ENCODE results near the gene MRPL40.
A peak's percentile ranks its signal among the peaks of the same experiment; 100 is the strongest.

Gene MRPL40

DNA sequence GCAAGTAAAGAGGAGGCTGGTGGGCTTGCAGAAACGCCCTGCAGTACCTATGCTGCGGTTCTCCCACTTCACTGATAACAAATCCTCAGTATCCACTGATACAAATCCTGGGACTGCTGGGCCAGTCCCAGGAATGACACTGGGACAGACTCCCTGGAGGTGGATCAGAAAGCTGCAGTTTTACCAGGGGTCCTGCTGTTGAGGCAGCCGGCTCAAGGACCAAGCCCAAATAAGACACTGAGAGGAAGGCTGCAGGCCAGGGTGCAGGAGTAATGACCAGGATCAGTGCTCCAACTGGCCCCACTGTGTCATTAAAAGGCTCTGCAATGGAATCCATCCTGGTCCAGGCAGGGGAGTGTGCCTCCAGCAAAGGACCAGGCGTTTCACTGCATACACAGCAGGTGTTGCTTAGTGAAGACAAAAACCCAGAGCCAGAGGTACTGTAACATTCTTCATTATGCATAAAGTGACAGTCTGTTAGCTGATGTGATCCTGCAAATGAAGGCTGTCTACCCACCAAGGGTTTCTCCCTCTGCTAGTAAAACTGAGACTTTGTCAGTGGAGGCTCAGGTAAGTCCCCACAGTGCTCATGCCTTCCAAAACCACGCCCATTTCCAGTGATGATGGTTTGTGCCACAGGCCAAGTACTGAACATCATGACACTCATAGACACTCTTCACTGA lies 16.5 kb downstream of the MRPL40 start:
- H3K9me3 ChIP-seq (ENCODE audit: control extremely low read depth in 1 of 5, control insufficient read depth in 4 of 5, insufficient read depth in 2 of 5, low read depth in 1 of 5, low read length in 4 of 5), result no peaks in the 10 kb centered on the region
- H3K4me1 ChIP-seq (ENCODE audit: control extremely low read depth in 1 of 4, control insufficient read depth in 4 of 4, insufficient read depth in 4 of 4, low read length in 3 of 4), result peaks cover 9 to 29% (median 20%) of the 10 kb centered on the region in 4 experiments
- 100% methylated on average over 2 of the region's 5 CpGs for WGBS (ENCODE audit: insufficient coverage)
- ChIA-PET CTCF (no interaction called here), POLR2A (no interaction called here)
- no peak for DNase-seq
- H3K27ac ChIP-seq (ENCODE audit: insufficient read depth in 1 of 2, low read depth in 1 of 2, low read length in 2 of 2, poor library complexity in 1 of 2, severe bottlenecking in 2 of 2), result no peak overlapping the region
- no peaks in the 10 kb centered on the region for H3K27me3 ChIP-seq (replicated peaks in 2 of 5; ENCODE audit: control insufficient read depth in 4 of 5, insufficient read depth in 5 of 5, low read length in 4 of 5)
- peak overlapping the region in 4 of 7 experiments; percentile 82 to 96 (median 92) for H3K4me3 ChIP-seq (ENCODE audit: control insufficient read depth in 1 of 7, extremely low read depth in 1 of 7, insufficient read depth in 4 of 7, low read depth in 2 of 7, low read length in 6 of 7)
- H3K36me3 ChIP-seq (ENCODE audit: control insufficient read depth in 4 of 4, insufficient read depth in 4 of 4, low read length in 3 of 4), result peaks cover 5 to 56% (median 31%) of the 10 kb centered on the region in 4 experiments

GRCh38 chr22:19449422-19449767 lies 17.1 kb downstream of the MRPL40 start:
- H3K4me1 ChIP-seq (ENCODE audit: control extremely low read depth in 1 of 4, control insufficient read depth in 4 of 4, insufficient read depth in 4 of 4, low read length in 3 of 4), result peaks cover 9 to 29% (median 20%) of the 10 kb centered on the region in 4 experiments
- ChIA-PET POLR2A (no interaction called here), CTCF (no interaction called here)
- H3K27me3 ChIP-seq (replicated peaks in 2 of 5; ENCODE audit: control insufficient read depth in 4 of 5, insufficient read depth in 5 of 5, low read length in 4 of 5), result no peaks in the 10 kb centered on the region
- no peaks in the 10 kb centered on the region for H3K9me3 ChIP-seq (ENCODE audit: control extremely low read depth in 1 of 5, control insufficient read depth in 4 of 5, insufficient read depth in 2 of 5, low read depth in 1 of 5, low read length in 4 of 5)
- WGBS (ENCODE audit: insufficient coverage), result 80% methylated on average over 1 of the region's 2 CpGs
- no peak overlapping the region for H3K4me3 ChIP-seq (ENCODE audit: control insufficient read depth in 1 of 7, extremely low read depth in 1 of 7, insufficient read depth in 4 of 7, low read depth in 2 of 7, low read length in 6 of 7)
- peaks cover 9 to 56% (median 34%) of the 10 kb centered on the region in 4 experiments for H3K36me3 ChIP-seq (ENCODE audit: control insufficient read depth in 4 of 4, insufficient read depth in 4 of 4, low read length in 3 of 4)
- no peak overlapping the region for H3K27ac ChIP-seq (ENCODE audit: insufficient read depth in 1 of 2, low read depth in 1 of 2, low read length in 2 of 2, poor library complexity in 1 of 2, severe bottlenecking in 2 of 2)
- no peak for DNase-seq

DNA sequence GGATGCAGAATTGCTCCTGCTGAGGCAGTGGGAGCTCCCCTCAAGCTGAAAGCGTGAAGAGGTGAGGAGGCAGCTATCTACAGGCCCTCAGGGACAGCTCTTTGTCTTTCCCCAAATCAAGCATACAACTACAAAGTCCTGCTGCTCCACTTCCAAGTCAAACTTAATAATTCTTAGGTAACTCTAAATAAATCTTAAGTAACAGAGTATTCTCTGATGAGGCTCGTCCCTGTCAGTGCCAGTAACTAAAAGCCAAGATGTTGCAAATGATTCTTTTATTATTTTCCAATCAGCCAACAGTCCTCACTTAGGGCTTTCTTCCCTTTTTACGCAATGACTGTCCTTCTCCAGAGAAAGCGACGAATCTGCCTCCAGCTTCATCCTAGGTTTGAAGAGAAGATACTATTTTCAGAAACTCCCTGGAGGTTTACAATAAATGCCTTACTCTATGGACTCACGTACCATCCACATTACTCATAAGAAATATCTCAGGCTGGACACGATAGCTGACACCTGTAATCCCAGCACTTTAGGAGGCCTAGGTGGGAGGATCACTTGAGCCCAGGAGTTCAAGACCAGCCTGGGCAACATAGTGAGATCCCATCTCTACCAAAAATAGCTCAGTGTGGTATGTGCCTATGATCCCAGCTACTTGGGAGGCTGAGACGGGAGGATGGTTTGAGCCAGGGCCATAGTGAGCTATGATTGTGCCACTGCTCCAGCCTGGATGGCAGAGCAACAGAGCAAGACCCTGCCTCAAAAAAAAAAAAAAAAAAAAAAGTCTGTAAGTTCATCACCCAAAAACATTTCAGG lies 18.2 kb downstream of the MRPL40 start:
- no peak for DNase-seq
- Histone ChIP-seq H3K36me3 (ENCODE audit: control insufficient read depth in 4 of 4, insufficient read depth in 4 of 4, low read length in 3 of 4) (peaks cover 11 to 58% (median 40%) of the 10 kb centered on the region in 4 experiments), H3K27me3 (replicated peaks in 2 of 5; ENCODE audit: control insufficient read depth in 4 of 5, insufficient read depth in 5 of 5, low read length in 4 of 5) (no peaks in the 10 kb centered on the region), H3K9me3 (ENCODE audit: control extremely low read depth in 1 of 5, control insufficient read depth in 4 of 5, insufficient read depth in 2 of 5, low read depth in 1 of 5, low read length in 4 of 5) (no peaks in the 10 kb centered on the region), H3K4me1 (ENCODE audit: control extremely low read depth in 1 of 4, control insufficient read depth in 4 of 4, insufficient read depth in 4 of 4, low read length in 3 of 4) (peaks cover 9 to 26% (median 20%) of the 10 kb centered on the region in 4 experiments), H3K4me3 (ENCODE audit: control insufficient read depth in 1 of 7, extremely low read depth in 1 of 7, insufficient read depth in 4 of 7, low read depth in 2 of 7, low read length in 6 of 7) (no peak overlapping the region), H3K27ac (ENCODE audit: insufficient read depth in 1 of 2, low read depth in 1 of 2, low read length in 2 of 2, poor library complexity in 1 of 2, severe bottlenecking in 2 of 2) (no peak overlapping the region)
- ChIA-PET POLR2A (no interaction called here), CTCF (interaction anchor here (1.0 to 1.3 kb wide), 2 partner anchors 16 to 19 kb away, joined by 4 read pairs; partner anchors contain the start of gene HIRA)
- 97% methylated on average over 5 of the region's 8 CpGs for WGBS (ENCODE audit: insufficient coverage)

GRCh38 chr22:19451570-19451969 lies 19.2 kb downstream of the MRPL40 start:
- CTCF ChIA-PET, result interaction anchor here (1.0 to 1.3 kb wide), 2 partner anchors 15 to 20 kb away, joined by 4 read pairs; partner anchors contain the start of gene HIRA
- no peak overlapping the region for H3K4me3 ChIP-seq (ENCODE audit: control insufficient read depth in 1 of 7, extremely low read depth in 1 of 7, insufficient read depth in 4 of 7, low read depth in 2 of 7, low read length in 6 of 7)
- H3K4me1 ChIP-seq (ENCODE audit: control extremely low read depth in 1 of 4, control insufficient read depth in 4 of 4, insufficient read depth in 4 of 4, low read length in 3 of 4), result peaks cover 4 to 16% (median 15%) of the 10 kb centered on the region in 4 experiments
- POLR2A ChIA-PET, result interaction anchor here (0.5 kb wide), 1 partner anchor 35 kb away, joined by 3 read pairs; no protein-coding TSS in a partner anchor
- H3K36me3 ChIP-seq (ENCODE audit: control insufficient read depth in 4 of 4, insufficient read depth in 4 of 4, low read length in 3 of 4), result peaks cover 11 to 64% (median 45%) of the 10 kb centered on the region in 4 experiments
- H3K27ac ChIP-seq (ENCODE audit: insufficient read depth in 1 of 2, low read depth in 1 of 2, low read length in 2 of 2, poor library complexity in 1 of 2, severe bottlenecking in 2 of 2), result no peak overlapping the region
- H3K9me3 ChIP-seq (ENCODE audit: control extremely low read depth in 1 of 5, control insufficient read depth in 4 of 5, insufficient read depth in 2 of 5, low read depth in 1 of 5, low read length in 4 of 5), result no peaks in the 10 kb centered on the region
- 100% methylated on average over 1 of the region's 4 CpGs for whole genome bisulfite sequencing (ENCODE audit: insufficient coverage)
- no peaks in the 10 kb centered on the region for H3K27me3 ChIP-seq (replicated peaks in 2 of 5; ENCODE audit: control insufficient read depth in 4 of 5, insufficient read depth in 5 of 5, low read length in 4 of 5)
- DNase-seq, result no peak

GRCh38 chr22:19453718-19454117 lies 21.4 kb downstream of the MRPL40 start:
- no peak overlapping the region for H3K4me3 ChIP-seq (ENCODE audit: control insufficient read depth in 1 of 7, extremely low read depth in 1 of 7, insufficient read depth in 4 of 7, low read depth in 2 of 7, low read length in 6 of 7)
- ChIA-PET POLR2A (no interaction called here), CTCF (no interaction called here)
- no peak overlapping the region for H3K27ac ChIP-seq (ENCODE audit: insufficient read depth in 1 of 2, low read depth in 1 of 2, low read length in 2 of 2, poor library complexity in 1 of 2, severe bottlenecking in 2 of 2)
- H3K9me3 ChIP-seq (ENCODE audit: control extremely low read depth in 1 of 5, control insufficient read depth in 4 of 5, insufficient read depth in 2 of 5, low read depth in 1 of 5, low read length in 4 of 5), result no peaks in the 10 kb centered on the region
- DNase-seq, result no peak
- no peaks in the 10 kb centered on the region for H3K27me3 ChIP-seq (replicated peaks in 2 of 5; ENCODE audit: control insufficient read depth in 4 of 5, insufficient read depth in 5 of 5, low read length in 4 of 5)
- H3K36me3 ChIP-seq (ENCODE audit: control insufficient read depth in 4 of 4, insufficient read depth in 4 of 4, low read length in 3 of 4), result peaks cover 18 to 78% (median 57%) of the 10 kb centered on the region in 4 experiments
- WGBS (ENCODE audit: insufficient coverage), result 95% methylated on average over 3 of the region's 5 CpGs
- peaks cover 0 to 4% (median under 1%) of the 10 kb centered on the region in 4 experiments for H3K4me1 ChIP-seq (ENCODE audit: control extremely low read depth in 1 of 4, control insufficient read depth in 4 of 4, insufficient read depth in 4 of 4, low read length in 3 of 4)

DNA sequence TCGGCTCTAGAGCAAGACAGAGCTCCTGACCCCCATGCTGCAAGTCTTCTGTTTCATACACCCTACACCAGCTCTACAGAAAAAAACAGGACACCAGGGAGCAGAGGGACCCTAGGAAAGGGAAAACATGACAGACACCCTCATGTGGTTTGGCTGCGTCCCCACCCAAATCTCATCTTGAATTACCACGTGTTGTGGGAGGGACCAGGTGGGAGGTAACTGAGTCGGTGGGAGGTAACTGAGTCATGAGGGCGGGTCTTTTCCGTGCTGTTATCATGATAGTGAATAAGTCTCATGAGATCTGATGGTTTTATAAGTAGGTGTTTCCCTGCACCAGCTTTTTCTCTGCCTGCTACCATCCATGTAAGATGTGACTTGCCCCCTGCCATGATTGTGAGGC lies 21.8 kb downstream of the MRPL40 start:
- Histone ChIP-seq H3K27me3 (replicated peaks in 2 of 5; ENCODE audit: control insufficient read depth in 4 of 5, insufficient read depth in 5 of 5, low read length in 4 of 5) (no peaks in the 10 kb centered on the region), H3K36me3 (ENCODE audit: control insufficient read depth in 4 of 4, insufficient read depth in 4 of 4, low read length in 3 of 4) (peaks cover 18 to 74% (median 58%) of the 10 kb centered on the region in 4 experiments), H3K4me3 (ENCODE audit: control insufficient read depth in 1 of 7, extremely low read depth in 1 of 7, insufficient read depth in 4 of 7, low read depth in 2 of 7, low read length in 6 of 7) (no peak overlapping the region), H3K4me1 (ENCODE audit: control extremely low read depth in 1 of 4, control insufficient read depth in 4 of 4, insufficient read depth in 4 of 4, low read length in 3 of 4) (peaks cover 0 to under 1% (median 0%) of the 10 kb centered on the region in 4 experiments), H3K27ac (ENCODE audit: insufficient read depth in 1 of 2, low read depth in 1 of 2, low read length in 2 of 2, poor library complexity in 1 of 2, severe bottlenecking in 2 of 2) (no peak overlapping the region), H3K9me3 (ENCODE audit: control extremely low read depth in 1 of 5, control insufficient read depth in 4 of 5, insufficient read depth in 2 of 5, low read depth in 1 of 5, low read length in 4 of 5) (no peaks in the 10 kb centered on the region)
- ChIA-PET POLR2A (no interaction called here), CTCF (no interaction called here)
- WGBS (ENCODE audit: insufficient coverage), result 100% methylated on average over 4 of the region's 6 CpGs
- no peak for DNase-seq

GRCh38 chr22:19455033-19455432 lies 22.7 kb downstream of the MRPL40 start:
- DNase-seq, result no peak
- peak overlapping the region in 1 of 2 experiments; percentile 15 for H3K27ac ChIP-seq (ENCODE audit: insufficient read depth in 1 of 2, low read depth in 1 of 2, low read length in 2 of 2, poor library complexity in 1 of 2, severe bottlenecking in 2 of 2)
- ChIA-PET CTCF (interaction anchor here (1.3 kb wide), 1 partner anchor 11 kb away, joined by 5 read pairs; no protein-coding TSS in a partner anchor), POLR2A (no interaction called here)
- no peaks in the 10 kb centered on the region for H3K27me3 ChIP-seq (replicated peaks in 2 of 5; ENCODE audit: control insufficient read depth in 4 of 5, insufficient read depth in 5 of 5, low read length in 4 of 5)
- no peaks in the 10 kb centered on the region for H3K9me3 ChIP-seq (ENCODE audit: control extremely low read depth in 1 of 5, control insufficient read depth in 4 of 5, insufficient read depth in 2 of 5, low read depth in 1 of 5, low read length in 4 of 5)
- H3K4me1 ChIP-seq (ENCODE audit: control extremely low read depth in 1 of 4, control insufficient read depth in 4 of 4, insufficient read depth in 4 of 4, low read length in 3 of 4), result no peaks in the 10 kb centered on the region
- peaks cover 18 to 68% (median 59%) of the 10 kb centered on the region in 4 experiments for H3K36me3 ChIP-seq (ENCODE audit: control insufficient read depth in 4 of 4, insufficient read depth in 4 of 4, low read length in 3 of 4)
- no peak overlapping the region for H3K4me3 ChIP-seq (ENCODE audit: control insufficient read depth in 1 of 7, extremely low read depth in 1 of 7, insufficient read depth in 4 of 7, low read depth in 2 of 7, low read length in 6 of 7)
- 100% methylated on average over 2 of the region's 2 CpGs for WGBS (ENCODE audit: insufficient coverage)
